Nephron progenitor cell (in vitro differentiated cells): ENCODE data around the gene ADGRL3.
"Not testable (repeated sequence)": the region's sequence is repeated elsewhere in the genome, so short reads cannot be mapped to it uniquely, and the experiment has no call there.

Experiments used
- DNase-seq: peaks from one replicate; pipeline ENCODE4 v3.0.0; 2021
- H3K27ac Mint-ChIP-seq: 2 replicates; pipeline ENCODE4 v1.8.0; 2021; ENCODE audit warnings: mild to moderate bottlenecking, moderate library complexity, mixed read lengths
- H3K27me3 Mint-ChIP-seq: 2 replicates; pipeline ENCODE4 v1.8.0; 2021; ENCODE audit warnings: mild to moderate bottlenecking, low read depth, mixed read lengths; ENCODE audit not compliant: poor library complexity
- H3K36me3 Mint-ChIP-seq: 2 replicates; pipeline ENCODE4 v1.8.0; 2021; ENCODE audit warnings: low read depth, mixed read lengths
- H3K4me1 Mint-ChIP-seq: 2 replicates; pipeline ENCODE4 v1.8.0; 2021; ENCODE audit warnings: mixed read lengths
- H3K4me3 Mint-ChIP-seq: 2 replicates; pipeline ENCODE4 v1.8.0; 2021; ENCODE audit warnings: mild to moderate bottlenecking, moderate library complexity, mixed read lengths
- H3K9me3 Mint-ChIP-seq: 2 replicates; pipeline ENCODE4 v1.8.0; 2021; ENCODE audit warnings: mild to moderate bottlenecking, moderate library complexity, mixed read lengths
- CTCF ChIP-seq: fragments of 200-600 bp; sonication (generic); IDR thresholded peaks from 2 replicates; pipeline ENCODE4 v1.5.0; 2021; ENCODE audit warnings: antibody characterized with exemption

The ADGRL3 gene

GRCh38 chr4:61500883-61501282 is 300.8 kb downstream of the ADGRL3 start:
- no peak overlapping the region for H3K27ac Mint-ChIP-seq
- H3K27me3 Mint-ChIP-seq, result no peaks in the 10 kb centered on the region
- H3K4me3 Mint-ChIP-seq, result no peak overlapping the region
- no peaks in the 10 kb centered on the region for H3K9me3 Mint-ChIP-seq
- TF ChIP-seq CTCF, result no peak
- no peak for DNase-seq
- H3K4me1 Mint-ChIP-seq, result no peaks in the 10 kb centered on the region
- H3K36me3 Mint-ChIP-seq, result peaks cover 5% of the 10 kb centered on the region

GRCh38 chr4:61501812-61502211 is 301.7 kb downstream of the ADGRL3 start:
- H3K27ac Mint-ChIP-seq, result no peak overlapping the region

GRCh38 chr4:61505773-61506685 is 305.9 kb downstream of the ADGRL3 start:
- DNase-seq, result no peak
- Mint-ChIP-seq H3K4me1 (no peaks in the 10 kb centered on the region), H3K27ac (no peak overlapping the region), H3K9me3 (peaks cover 19% of the 10 kb centered on the region), H3K27me3 (no peaks in the 10 kb centered on the region), H3K4me3 (no peak overlapping the region), H3K36me3 (no peaks in the 10 kb centered on the region)
- no peak for TF ChIP-seq CTCF

More at GRCh38 chr4:61501812-61502211, 301.7 kb downstream of the ADGRL3 start:
- no peak for TF ChIP-seq CTCF
- no peak for DNase-seq
- H3K9me3 Mint-ChIP-seq, result no peaks in the 10 kb centered on the region
- peaks cover 3% of the 10 kb centered on the region for H3K36me3 Mint-ChIP-seq
- no peaks in the 10 kb centered on the region for H3K4me1 Mint-ChIP-seq
- H3K27me3 Mint-ChIP-seq, result no peaks in the 10 kb centered on the region
- no peak overlapping the region for H3K4me3 Mint-ChIP-seq

GRCh38 chr4:61507091-61507490 is 307.0 kb downstream of the ADGRL3 start:
- H3K27me3 Mint-ChIP-seq, result no peaks in the 10 kb centered on the region
- H3K4me3 Mint-ChIP-seq, result no peak overlapping the region
- no peaks in the 10 kb centered on the region for H3K36me3 Mint-ChIP-seq
- DNase-seq, result no peak
- H3K4me1 Mint-ChIP-seq, result no peaks in the 10 kb centered on the region
- H3K27ac Mint-ChIP-seq, result no peak overlapping the region
- no peak for TF ChIP-seq CTCF
- peaks cover 20% of the 10 kb centered on the region for H3K9me3 Mint-ChIP-seq

GRCh38 chr4:61509721-61510241 is 309.7 kb downstream of the ADGRL3 start:
- H3K4me3 Mint-ChIP-seq, DNase-seq, H3K27ac Mint-ChIP-seq, H3K36me3 Mint-ChIP-seq, H3K27me3 Mint-ChIP-seq, H3K4me1 Mint-ChIP-seq: not testable (repeated sequence)
- peaks cover 20% of the 10 kb centered on the region for H3K9me3 Mint-ChIP-seq

GRCh38 chr4:61511716-61512488 is 311.8 kb downstream of the ADGRL3 start:
- Mint-ChIP-seq H3K4me1 (no peaks in the 10 kb centered on the region), H3K27me3 (no peaks in the 10 kb centered on the region), H3K4me3 (no peak overlapping the region), H3K36me3 (no peaks in the 10 kb centered on the region), H3K9me3 (peaks cover 20% of the 10 kb centered on the region), H3K27ac (no peak overlapping the region)
- no peak for TF ChIP-seq CTCF
- no peak for DNase-seq
